KMS-11 (cell line): ENCODE data around the gene POLD3.

Experiments used
- H2AFZ ChIP-seq: fragments of 200-600 bp; sonication (generic); 2 replicates; pipeline ENCODE4 v1.6.1; 2016; ENCODE audit warnings: antibody characterized with exemption, mixed run types, low read depth
- H3K27ac ChIP-seq: fragments of 200-600 bp; sonication (generic); 2 replicates; pipeline ENCODE4 v1.6.1; 2016; ENCODE audit warnings: mild to moderate bottlenecking, mixed run types
- H3K27me3 ChIP-seq: fragments of 200-600 bp; sonication (generic); 2 replicates; pipeline ENCODE4 v1.6.1; 2017; ENCODE audit warnings: mild to moderate bottlenecking, low read depth, mixed run types, moderate library complexity; ENCODE audit not compliant: insufficient read depth
- H3K36me3 ChIP-seq: fragments of 200-600 bp; sonication (generic); 2 replicates; pipeline ENCODE4 v1.6.1; 2017; ENCODE audit warnings: mild to moderate bottlenecking, mixed run types; ENCODE audit not compliant: insufficient read depth
- H3K4me1 ChIP-seq: fragments of 200-600 bp; sonication (generic); 2 replicates; pipeline ENCODE4 v1.6.1; 2016; ENCODE audit warnings: mild to moderate bottlenecking, low read depth, mixed run types; ENCODE audit not compliant: poor library complexity, severe bottlenecking
- H3K4me2 ChIP-seq: fragments of 200-600 bp; sonication (generic); 2 replicates; pipeline ENCODE4 v1.7.0; 2016; ENCODE audit warnings: mild to moderate bottlenecking, mixed run types
- H3K4me3 ChIP-seq: fragments of 200-600 bp; sonication (generic); IDR thresholded peaks from 2 replicates; pipeline ENCODE4 v1.6.1; 2017; ENCODE audit warnings: low read depth, low read length, mixed read lengths; ENCODE audit not compliant: insufficient read depth
- H3K79me2 ChIP-seq: fragments of 200-600 bp; sonication (generic); 2 replicates; pipeline ENCODE4 v1.6.1; 2016; ENCODE audit warnings: low read depth, mixed run types; ENCODE audit not compliant: insufficient read depth
- H3K9ac ChIP-seq: fragments of 200-600 bp; sonication (generic); 2 replicates; pipeline ENCODE4 v1.6.1; 2016; ENCODE audit warnings: mild to moderate bottlenecking, mixed run types
- H4K20me1 ChIP-seq: fragments of 200-600 bp; sonication (generic); 2 replicates; pipeline ENCODE4 v1.6.1; 2016; ENCODE audit warnings: mild to moderate bottlenecking, mixed run types; ENCODE audit not compliant: insufficient read depth
- TF ChIP-seq, protein P1 (sequence below): fragments of 200-600 bp; sonication (generic); conservative IDR thresholded peaks from 2 replicates; pipeline ENCODE4 v1.6.1; 2017; ENCODE audit warnings: low read depth, mild to moderate bottlenecking, antibody characterized with exemption, low read length, moderate library complexity, mixed read lengths

Gene POLD3

DNA sequence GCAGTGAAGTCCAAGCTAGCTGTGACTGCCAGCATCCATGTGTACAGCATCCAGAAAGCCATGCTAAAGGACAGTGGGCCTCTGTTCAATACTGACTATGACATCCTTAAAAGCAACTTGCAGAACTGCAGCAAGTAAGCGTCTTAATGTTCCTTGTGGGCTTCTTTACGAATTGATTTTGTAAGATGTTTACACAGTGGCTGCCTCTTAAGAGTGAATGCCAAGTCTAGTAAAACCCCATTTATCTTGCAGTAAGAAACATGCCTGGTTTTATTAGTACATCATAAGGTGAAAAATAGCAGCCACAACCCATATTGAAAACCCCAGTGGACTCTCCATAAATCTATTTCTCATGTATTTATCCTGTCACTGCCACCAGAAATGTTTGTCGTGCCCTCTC, 20.5 kb downstream of the POLD3 start:
- H3K4me2 ChIP-seq = no peak overlapping the region

GRCh38 chr11:74615311-74615710, 22.9 kb downstream of the POLD3 start:
- Histone ChIP-seq H3K36me3 (peaks cover 7% of the 10 kb centered on the region; the same call in 1 of the 2 replicates), H3K4me1 (peaks cover 8% of the 10 kb centered on the region), H3K4me2 (no peak overlapping the region), H3K27me3 (no peaks in the 10 kb centered on the region), H2AFZ (no peak overlapping the region), H3K4me3 (no peak overlapping the region), H4K20me1 (no peaks in the 10 kb centered on the region), H3K27ac (no peak overlapping the region), H3K9ac (no peak overlapping the region), H3K79me2 (0 out of 2 replicates have a peak, but pooled peaks cover under 1% of the 10 kb centered on the region)
- TF ChIP-seq, protein P1, sequence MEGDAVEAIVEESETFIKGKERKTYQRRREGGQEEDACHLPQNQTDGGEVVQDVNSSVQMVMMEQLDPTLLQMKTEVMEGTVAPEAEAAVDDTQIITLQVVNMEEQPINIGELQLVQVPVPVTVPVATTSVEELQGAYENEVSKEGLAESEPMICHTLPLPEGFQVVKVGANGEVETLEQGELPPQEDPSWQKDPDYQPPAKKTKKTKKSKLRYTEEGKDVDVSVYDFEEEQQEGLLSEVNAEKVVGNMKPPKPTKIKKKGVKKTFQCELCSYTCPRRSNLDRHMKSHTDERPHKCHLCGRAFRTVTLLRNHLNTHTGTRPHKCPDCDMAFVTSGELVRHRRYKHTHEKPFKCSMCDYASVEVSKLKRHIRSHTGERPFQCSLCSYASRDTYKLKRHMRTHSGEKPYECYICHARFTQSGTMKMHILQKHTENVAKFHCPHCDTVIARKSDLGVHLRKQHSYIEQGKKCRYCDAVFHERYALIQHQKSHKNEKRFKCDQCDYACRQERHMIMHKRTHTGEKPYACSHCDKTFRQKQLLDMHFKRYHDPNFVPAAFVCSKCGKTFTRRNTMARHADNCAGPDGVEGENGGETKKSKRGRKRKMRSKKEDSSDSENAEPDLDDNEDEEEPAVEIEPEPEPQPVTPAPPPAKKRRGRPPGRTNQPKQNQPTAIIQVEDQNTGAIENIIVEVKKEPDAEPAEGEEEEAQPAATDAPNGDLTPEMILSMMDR = no peak

More for the DNA sequence above, 20.5 kb downstream of the POLD3 start:
- Histone ChIP-seq H3K4me1 (peaks cover 8% of the 10 kb centered on the region), H3K4me3 (no peak overlapping the region), H3K36me3 (peaks cover 15% of the 10 kb centered on the region; the same call in 1 of the 2 replicates), H2AFZ (no peak overlapping the region), H3K79me2 (peaks cover 7% of the 10 kb centered on the region; the same call in 1 of the 2 replicates), H4K20me1 (no peaks in the 10 kb centered on the region), H3K27me3 (no peaks in the 10 kb centered on the region), H3K9ac (no peak overlapping the region), H3K27ac (no peak overlapping the region)
- TF ChIP-seq, protein P1 = no peak

DNA sequence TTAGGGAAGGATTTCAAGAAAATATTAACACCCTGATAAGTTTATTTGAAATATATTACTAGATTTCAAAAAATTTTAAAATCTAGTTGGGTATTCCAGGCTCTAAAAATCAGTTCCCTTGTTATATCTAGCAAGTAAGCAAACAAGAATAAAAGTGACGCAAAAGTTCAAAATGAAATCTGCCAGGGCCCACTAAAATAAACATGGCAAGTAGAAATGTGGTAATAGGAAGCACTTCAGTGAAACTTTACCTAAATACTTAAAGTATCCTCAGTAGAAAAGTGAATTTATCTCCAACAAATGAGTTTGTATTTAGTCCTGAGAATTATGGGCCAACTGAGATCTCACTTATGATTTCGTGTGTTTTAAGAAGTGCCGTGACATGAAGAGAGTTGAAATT, 23.6 kb downstream of the POLD3 start:
- H3K36me3 ChIP-seq = peaks cover 7% of the 10 kb centered on the region; the same call in 1 of the 2 replicates
- no peak overlapping the region for H3K9ac ChIP-seq
- H2AFZ ChIP-seq = no peak overlapping the region
- no peak overlapping the region for H3K4me3 ChIP-seq
- H3K4me2 ChIP-seq = no peak overlapping the region
- no peaks in the 10 kb centered on the region for H3K27me3 ChIP-seq
- H3K4me1 ChIP-seq = peaks cover 7% of the 10 kb centered on the region
- H3K79me2 ChIP-seq = no peaks in the 10 kb centered on the region
- TF ChIP-seq, protein P1 = no peak
- H4K20me1 ChIP-seq = no peaks in the 10 kb centered on the region
- H3K27ac ChIP-seq = no peak overlapping the region

DNA sequence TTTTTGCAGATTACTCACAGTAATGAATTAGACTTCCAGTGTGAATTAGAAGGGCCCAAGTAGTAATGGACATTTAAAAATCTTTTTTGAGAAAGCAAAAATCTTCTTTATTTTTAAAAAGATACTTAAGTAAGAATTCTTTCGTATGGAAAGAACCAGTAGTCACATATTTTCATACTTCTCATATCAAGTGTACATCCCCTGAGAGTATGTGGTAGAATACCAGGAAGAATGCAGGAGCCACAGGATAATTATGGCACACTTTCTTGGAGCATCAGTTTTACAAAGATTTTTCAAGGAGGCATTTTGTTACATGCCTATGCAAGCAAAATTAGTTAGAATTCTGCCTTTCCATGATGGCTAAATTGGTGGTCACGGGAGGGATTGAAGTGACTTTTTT, 28.1 kb downstream of the POLD3 start:
- H3K79me2 ChIP-seq = no peaks in the 10 kb centered on the region
- no peak overlapping the region for H3K9ac ChIP-seq
- H3K27me3 ChIP-seq = no peaks in the 10 kb centered on the region
- TF ChIP-seq, protein P1 = no peak
- no peak overlapping the region for H3K4me2 ChIP-seq
- H3K4me3 ChIP-seq = no peak overlapping the region
- H3K36me3 ChIP-seq = no peaks in the 10 kb centered on the region
- H4K20me1 ChIP-seq = no peaks in the 10 kb centered on the region
- no peak overlapping the region for H2AFZ ChIP-seq
- no peak overlapping the region for H3K27ac ChIP-seq
- H3K4me1 ChIP-seq = no peaks in the 10 kb centered on the region
